Breast epithelium (tissue), 3 donors: Measurements from ENCODE around the gene AP1S3.

ENCODE experiments used
- POLR2A ChIP-seq: fragments of 450-650 bp; IDR thresholded peaks from one replicate; pipeline ENCODE4 v1.6.1; 2016; ENCODE audit warnings: antibody characterized with exemption, mild to moderate bottlenecking, moderate library complexity
- POLR2AphosphoS5 ChIP-seq, 3 donors: sonication (generic); formaldehyde crosslinking; IDR thresholded peaks; one replicate each; pipeline ENCODE4 v1.6.1; 2017; ENCODE audit warnings: antibody characterized with exemption in 3 of 3
- TF ChIP-seq, protein P1 (sequence below), 3 donors: fragments of 450-650 bp; IDR thresholded peaks; one replicate each; pipeline ENCODE4 v1.5.1; 2016 to 2017; ENCODE audit warnings: antibody characterized with exemption in 3 of 3, mild to moderate bottlenecking in 3 of 3, moderate library complexity in 3 of 3

DNA sequence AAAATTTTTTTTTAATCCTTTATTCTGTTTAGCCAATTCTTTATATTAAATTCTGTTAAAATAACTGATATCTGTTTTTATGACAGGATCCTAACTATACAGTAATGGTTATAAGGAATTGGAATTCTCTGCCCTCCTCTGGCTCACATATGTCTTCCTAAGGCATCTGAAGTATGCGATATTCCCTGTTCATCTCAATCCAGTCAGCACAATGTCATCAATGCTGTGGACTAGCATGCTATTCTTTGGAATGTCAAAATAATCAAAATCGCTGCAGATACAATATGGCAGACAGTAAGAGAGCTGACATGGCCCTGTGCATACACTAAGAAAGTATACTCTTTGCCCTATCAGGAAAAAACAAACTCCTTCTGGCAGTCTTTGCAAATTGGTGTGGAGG is 107.6 kb downstream of the AP1S3 start:
- TF ChIP-seq POLR2A, result no peak
- TF ChIP-seq, protein P1, sequence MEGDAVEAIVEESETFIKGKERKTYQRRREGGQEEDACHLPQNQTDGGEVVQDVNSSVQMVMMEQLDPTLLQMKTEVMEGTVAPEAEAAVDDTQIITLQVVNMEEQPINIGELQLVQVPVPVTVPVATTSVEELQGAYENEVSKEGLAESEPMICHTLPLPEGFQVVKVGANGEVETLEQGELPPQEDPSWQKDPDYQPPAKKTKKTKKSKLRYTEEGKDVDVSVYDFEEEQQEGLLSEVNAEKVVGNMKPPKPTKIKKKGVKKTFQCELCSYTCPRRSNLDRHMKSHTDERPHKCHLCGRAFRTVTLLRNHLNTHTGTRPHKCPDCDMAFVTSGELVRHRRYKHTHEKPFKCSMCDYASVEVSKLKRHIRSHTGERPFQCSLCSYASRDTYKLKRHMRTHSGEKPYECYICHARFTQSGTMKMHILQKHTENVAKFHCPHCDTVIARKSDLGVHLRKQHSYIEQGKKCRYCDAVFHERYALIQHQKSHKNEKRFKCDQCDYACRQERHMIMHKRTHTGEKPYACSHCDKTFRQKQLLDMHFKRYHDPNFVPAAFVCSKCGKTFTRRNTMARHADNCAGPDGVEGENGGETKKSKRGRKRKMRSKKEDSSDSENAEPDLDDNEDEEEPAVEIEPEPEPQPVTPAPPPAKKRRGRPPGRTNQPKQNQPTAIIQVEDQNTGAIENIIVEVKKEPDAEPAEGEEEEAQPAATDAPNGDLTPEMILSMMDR (IDR thresholded peaks at IDR 0.05), result no peak
- no peak for TF ChIP-seq POLR2AphosphoS5 (IDR thresholded peaks at IDR 0.05)
